HFF-Myc (cell line): ENCODE data around the gene DUSP3.

Source experiments
- DNase-seq: peaks from one replicate; pipeline ENCODE4 v3.0.0-alpha.2; 2011; ENCODE audit warnings: low read depth; ENCODE audit errors: extremely low read depth
- H3K4me3 ChIP-seq: replicated peaks from 2 replicates; pipeline ENCODE4 v1.5.1; 2011; ENCODE audit warnings: low read depth, mild to moderate bottlenecking, control low read depth, low read length
- TF ChIP-seq, protein P1 (sequence below): IDR thresholded peaks from 2 replicates; pipeline ENCODE4 v1.5.1; 2012; ENCODE audit warnings: mild to moderate bottlenecking, low read depth, low read length, control low read depth; ENCODE audit errors: missing control alignments

DUSP3 gene

DNA sequence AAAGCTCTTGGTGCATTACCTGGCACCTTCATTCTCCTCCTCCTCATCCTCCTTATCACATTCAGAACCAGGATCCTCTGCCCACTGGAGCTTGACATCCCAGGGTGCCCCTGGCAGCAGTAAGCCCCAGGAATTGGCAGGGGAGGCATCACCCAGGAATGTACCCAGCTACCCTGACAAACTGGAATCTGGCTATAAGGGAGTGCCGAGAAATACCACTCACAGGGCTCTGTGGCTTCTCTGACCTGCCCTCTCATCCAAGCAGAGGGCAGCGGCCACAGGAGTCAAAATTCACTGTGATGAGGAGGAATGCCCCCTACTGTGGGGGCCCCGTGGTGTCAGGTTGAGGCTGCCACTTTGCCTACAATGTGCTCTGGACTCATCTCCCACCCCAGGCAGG is 34.6 kb upstream of the DUSP3 start:
- no peak overlapping the region for H3K4me3 ChIP-seq
- TF ChIP-seq, protein P1, sequence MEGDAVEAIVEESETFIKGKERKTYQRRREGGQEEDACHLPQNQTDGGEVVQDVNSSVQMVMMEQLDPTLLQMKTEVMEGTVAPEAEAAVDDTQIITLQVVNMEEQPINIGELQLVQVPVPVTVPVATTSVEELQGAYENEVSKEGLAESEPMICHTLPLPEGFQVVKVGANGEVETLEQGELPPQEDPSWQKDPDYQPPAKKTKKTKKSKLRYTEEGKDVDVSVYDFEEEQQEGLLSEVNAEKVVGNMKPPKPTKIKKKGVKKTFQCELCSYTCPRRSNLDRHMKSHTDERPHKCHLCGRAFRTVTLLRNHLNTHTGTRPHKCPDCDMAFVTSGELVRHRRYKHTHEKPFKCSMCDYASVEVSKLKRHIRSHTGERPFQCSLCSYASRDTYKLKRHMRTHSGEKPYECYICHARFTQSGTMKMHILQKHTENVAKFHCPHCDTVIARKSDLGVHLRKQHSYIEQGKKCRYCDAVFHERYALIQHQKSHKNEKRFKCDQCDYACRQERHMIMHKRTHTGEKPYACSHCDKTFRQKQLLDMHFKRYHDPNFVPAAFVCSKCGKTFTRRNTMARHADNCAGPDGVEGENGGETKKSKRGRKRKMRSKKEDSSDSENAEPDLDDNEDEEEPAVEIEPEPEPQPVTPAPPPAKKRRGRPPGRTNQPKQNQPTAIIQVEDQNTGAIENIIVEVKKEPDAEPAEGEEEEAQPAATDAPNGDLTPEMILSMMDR, result no peak
- no peak for DNase-seq

DNA sequence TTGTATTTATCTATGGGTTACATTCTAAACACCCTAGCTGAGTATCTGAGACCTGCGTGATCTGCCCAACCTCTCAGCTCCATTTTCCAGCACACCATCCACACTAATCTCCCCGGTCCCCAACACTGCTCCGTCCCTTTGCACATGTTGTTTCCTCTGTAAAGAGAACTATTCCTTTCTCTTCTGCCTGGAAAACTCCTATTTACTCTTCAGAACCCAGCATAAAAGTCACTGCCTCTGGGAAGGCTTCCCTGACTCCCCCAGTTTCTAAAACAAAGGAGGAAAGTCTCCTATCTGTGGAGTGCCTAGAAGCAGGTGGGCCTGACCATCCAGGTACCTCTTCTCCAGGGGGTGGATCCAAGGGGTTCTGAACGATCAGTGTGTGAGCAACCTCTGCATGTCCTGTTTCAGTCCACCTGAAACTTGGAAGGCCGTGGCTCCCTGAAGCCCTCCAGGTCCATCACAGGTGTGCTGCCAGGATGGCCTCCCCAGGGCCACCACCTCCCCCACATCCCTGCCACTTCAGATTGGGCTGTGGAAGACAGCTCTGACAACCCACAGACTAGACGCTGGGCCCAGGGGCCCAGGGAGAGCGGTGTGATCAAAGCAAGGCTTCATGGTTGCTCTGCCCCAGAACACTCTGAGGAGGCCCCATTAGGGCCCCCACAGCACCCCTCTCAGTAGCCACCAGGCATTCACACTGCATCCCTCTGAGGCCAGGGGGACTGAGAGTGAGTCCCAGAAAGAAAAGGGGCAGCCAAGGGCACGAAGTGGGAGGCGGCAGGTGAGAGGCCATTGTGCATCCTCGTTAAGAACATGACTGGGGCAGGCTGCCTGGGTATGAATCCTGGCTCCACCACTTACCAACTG is 33.9 kb upstream of the DUSP3 start:
- no peak for DNase-seq
- H3K4me3 ChIP-seq, result no peak overlapping the region
- TF ChIP-seq, protein P1, result no peak

DNA sequence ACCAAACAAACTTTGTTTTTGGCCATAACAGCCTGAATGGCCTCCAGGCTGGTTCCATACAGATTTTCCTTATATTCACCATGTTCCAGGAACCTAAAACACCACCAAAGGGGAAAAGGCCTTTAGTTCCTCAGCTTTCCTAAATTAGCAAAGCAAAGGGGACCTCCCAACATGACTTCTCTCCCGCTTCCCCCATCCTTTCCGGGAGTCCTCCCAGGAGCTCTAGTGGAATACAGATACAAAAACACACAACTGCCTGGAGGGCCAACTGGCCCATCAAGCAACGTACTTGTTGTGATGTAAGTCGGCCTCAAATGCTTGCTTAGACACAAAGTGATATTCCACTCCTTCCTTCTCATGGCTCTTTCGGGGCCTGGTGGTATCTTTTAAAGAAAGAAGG is 32.0 kb upstream of the DUSP3 start:
- TF ChIP-seq, protein P1, result no peak
- no peak for DNase-seq

DNA sequence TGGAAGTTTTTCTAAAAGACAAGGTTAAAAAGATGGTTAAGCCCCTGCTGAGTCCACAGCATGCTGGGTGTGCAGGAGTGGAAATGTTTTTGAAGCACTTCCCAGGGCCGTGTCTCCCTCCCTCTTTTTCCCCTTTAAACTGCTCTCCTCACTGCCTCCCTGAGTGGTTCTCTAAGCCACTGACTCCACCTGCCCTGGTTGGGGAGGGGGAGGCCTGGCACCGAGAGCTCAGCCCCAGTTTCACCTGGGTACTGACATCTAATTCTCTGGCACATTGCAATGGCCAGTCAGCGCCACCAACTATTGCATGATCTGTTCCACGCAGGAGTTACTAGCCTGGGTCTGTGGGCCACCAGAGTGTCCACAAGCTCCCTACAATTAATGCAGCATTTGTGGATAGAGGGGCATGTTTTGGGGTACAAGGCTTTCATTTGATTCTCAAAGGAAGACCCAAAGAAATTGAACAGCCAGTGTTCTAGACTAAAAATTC is 31.5 kb upstream of the DUSP3 start:
- no peak for DNase-seq
- no peak overlapping the region for H3K4me3 ChIP-seq
- TF ChIP-seq, protein P1, result no peak

More for the DNA sequence above, 32.0 kb upstream of the DUSP3 start:
- H3K4me3 ChIP-seq, result no peak overlapping the region

DNA sequence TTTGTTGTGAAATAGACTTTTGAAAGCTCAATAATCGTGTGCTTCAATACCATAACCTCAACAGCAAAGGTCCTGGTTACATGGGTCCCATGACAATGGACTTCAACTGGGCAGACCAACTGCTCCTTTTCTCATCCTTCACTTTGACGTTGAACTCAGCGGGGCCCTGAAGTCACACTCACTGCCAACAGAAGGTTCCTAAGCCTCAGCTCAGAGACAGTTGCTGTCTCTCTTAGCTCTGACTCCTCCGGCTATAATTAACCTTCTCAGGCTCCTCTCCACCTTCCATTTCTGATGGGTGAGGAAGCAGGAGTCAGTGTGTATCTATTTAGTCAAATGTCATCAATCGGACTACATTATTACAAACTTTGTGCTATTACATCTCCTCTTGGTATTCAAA is 30.3 kb upstream of the DUSP3 start:
- no peak for DNase-seq
- no peak overlapping the region for H3K4me3 ChIP-seq
- TF ChIP-seq, protein P1, result no peak

DNA sequence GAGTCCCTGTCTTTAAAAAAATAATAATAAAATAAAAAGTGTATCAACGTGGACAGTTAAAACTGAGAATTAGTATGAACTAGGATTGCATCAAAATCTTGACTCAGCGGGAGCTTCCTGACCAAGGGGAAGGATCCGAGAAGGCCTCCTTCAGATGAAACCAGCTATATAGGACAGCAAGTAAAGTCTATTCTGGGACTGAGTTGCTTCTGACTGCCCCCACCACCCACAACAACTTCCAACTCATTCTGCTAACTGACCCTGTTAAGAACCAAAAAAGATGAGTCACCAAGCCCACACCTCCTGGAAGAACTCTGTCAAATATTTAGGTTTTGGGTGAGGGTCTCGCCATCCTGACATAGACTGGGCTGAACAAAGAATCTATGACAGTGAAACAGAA is 29.3 kb upstream of the DUSP3 start:
- DNase-seq, result no peak
- no peak overlapping the region for H3K4me3 ChIP-seq
- TF ChIP-seq, protein P1, result no peak
